Left cardiac atrium (tissue), 4 donors: ENCODE data around the gene TMEM269. TPM values are rescaled to one million over a fixed set of nuclear protein-coding genes. Genes with fewer than 3 reads are reported as not detected.
"Not testable (repeated sequence)": the region's sequence is repeated elsewhere in the genome, so short reads cannot be mapped to it uniquely, and the experiment has no call there.

ENCODE experiments used
- ATAC-seq, 2 donors: fragments of 200-7000 bp; cut with Tn5 transposase; one replicate each; pipeline ENCODE4 v1.9.1; 2020; ENCODE audit warnings: mild to moderate bottlenecking in 2 of 2, moderate library complexity in 2 of 2
- DNase-seq: peaks from one replicate; pipeline ENCODE4 v3.0.0-alpha.2; 2020
- intact Hi-C, 2 donors: fragments of 100-400 bp; cut with DNase I; formaldehyde crosslinking; loops; one replicate each; pipeline versions ENCODE4 v1.14.1 to v1.15.1; 2022 to 2023
- total RNA-seq, 2 donors: library from RNA; stranded (reverse); fragmentation: NEBNext Ultra II Directional; extraction: Animal tissue kit (Norgen Biotek cat#: 25700); gene quantifications; one replicate each; pipeline ENCODE4 v1.2.1, GENCODE V29; 2021
- donor health status: DM: no; HTN: yes; CAD: no.
- donor health status: DM: no; HTN: yes; CAD: no; lungs with severe emphysema.
- donor health status: DM: yes; HTN: yes; CAD: no.
- donor health status: Dilated cardiomyopathy.

The TMEM269 gene
- total RNA-seq, 2 donors from 2014 or later = 0.13 TPM; not detected in 1

- ATAC-seq (no peak), DNase-seq (no peak)
- intact Hi-C loops = no loop called here
Measured at GRCh38 chr1:42806593-42806992, 21.8 kb downstream of the TMEM269 start.

- DNase-seq (no peak), ATAC-seq (no peak)
- intact Hi-C loops = no loop called here
Measured at GRCh38 chr1:42807056-42807668, 22.4 kb downstream of the TMEM269 start.

GRCh38 chr1:42814815-42815214 lies 30.0 kb downstream of the TMEM269 start:
- intact Hi-C loops = loop anchor here in 1 of 2 donors (5.0 kb wide), 1 partner anchor 48 kb away; the partner anchor contains the start of genes C1orf50 and P3H1
- not testable (repeated sequence) for ATAC-seq

GRCh38 chr1:42815941-42816584 lies 31.3 kb downstream of the TMEM269 start:
- ATAC-seq = peak in 1 of 2 donors; percentile 2
- no peak for DNase-seq
- intact Hi-C loops = loop anchor here in 1 of 2 donors (5.0 kb wide), 1 partner anchor 49 kb away; the partner anchor contains the start of genes C1orf50 and P3H1

More at GRCh38 chr1:42814815-42815214, 30.0 kb downstream of the TMEM269 start:
- DNase-seq = not testable (repeated sequence)

GRCh38 chr1:42816585-42817439 lies 32.0 kb downstream of the TMEM269 start, which contains the start of the genes ERMAP and SVBP:
TSS of gene ERMAP (plus strand) at chr1:42817122. CDS start at chr1:42830449, 13,327 bp downstream.
TSS of gene SVBP (minus strand) at chr1:42817397. CDS start at chr1:42816544, 853 bp downstream.
- DNase-seq = peak; percentile 93
- peak; percentile 99 for ATAC-seq
- intact Hi-C loops = loop anchor here in 1 of 2 donors (5.0 kb wide), 1 partner anchor 50 kb away; the partner anchor contains the start of genes C1orf50 and P3H1

GRCh38 chr1:42817440-42817767 lies 32.6 kb downstream of the TMEM269 start:
- ATAC-seq = no peak
- no peak for DNase-seq
- intact Hi-C loops = loop anchor here in 1 of 2 donors (5.0 kb wide), 1 partner anchor 50 kb away; the partner anchor contains the start of genes C1orf50 and P3H1

- intact Hi-C loops = loop anchor here in 1 of 2 donors (5.0 kb wide), 1 partner anchor 51 kb away; the partner anchor contains the start of genes C1orf50 and P3H1
- no peak for ATAC-seq
- DNase-seq = no peak
Measured at GRCh38 chr1:42817976-42818375, 33.2 kb downstream of the TMEM269 start.

- DNase-seq (no peak), ATAC-seq (no peak)
- intact Hi-C loops = no loop called here
Measured at GRCh38 chr1:42820813-42821212, 36.0 kb downstream of the TMEM269 start.

- no peak for ATAC-seq
- no peak for DNase-seq
- intact Hi-C loops = no loop called here
Measured at GRCh38 chr1:42821690-42822089, 36.9 kb downstream of the TMEM269 start.

GRCh38 chr1:42822800-42823392 lies 38.1 kb downstream of the TMEM269 start:
- DNase-seq (no peak), ATAC-seq (peak in 1 of 2 donors; percentile 38)
- intact Hi-C loops = no loop called here

- intact Hi-C loops = no loop called here
- ATAC-seq (no peak), DNase-seq (no peak)
Measured at GRCh38 chr1:42824481-42825035, 39.8 kb downstream of the TMEM269 start.

- DNase-seq (no peak), ATAC-seq (no peak)
- intact Hi-C loops = no loop called here
Measured at GRCh38 chr1:42825036-42825851, 40.5 kb downstream of the TMEM269 start.

GRCh38 chr1:42830631-42831030 lies 45.8 kb downstream of the TMEM269 start:
- ATAC-seq = no peak

GRCh38 chr1:42831273-42831672 lies 46.5 kb downstream of the TMEM269 start:
- DNase-seq = no peak
- no peak for ATAC-seq
- intact Hi-C loops = no loop called here

More at GRCh38 chr1:42830631-42831030, 45.8 kb downstream of the TMEM269 start:
- intact Hi-C loops = no loop called here
- no peak for DNase-seq

GRCh38 chr1:42832641-42833240 lies 48.0 kb downstream of the TMEM269 start:
- intact Hi-C loops = no loop called here

GRCh38 chr1:42833981-42834380 lies 49.2 kb downstream of the TMEM269 start:
- intact Hi-C loops = no loop called here
- DNase-seq (no peak), ATAC-seq (no peak)

More at GRCh38 chr1:42832641-42833240, 48.0 kb downstream of the TMEM269 start:
- ATAC-seq (no peak), DNase-seq (no peak)

GRCh38 chr1:42834803-42835202 lies 50.0 kb downstream of the TMEM269 start:
- ATAC-seq = no peak
- no peak for DNase-seq
- intact Hi-C loops = no loop called here
